Measurements from ENCODE around the gene DRAXIN. TPM values are rescaled to one million over a fixed set of nuclear protein-coding genes. Genes with fewer than 3 reads are reported as not detected.
A peak's percentile ranks its signal among the peaks of the same experiment; 100 is the strongest.

Gene DRAXIN
- total RNA-seq, 2 donors from 2014 or later = 0.04 to 0.46 TPM

- no peak for ATAC-seq
- no peak for DNase-seq (ENCODE audit: low spot score in 2 of 2)
- H3K27ac Mint-ChIP-seq = no peak overlapping the region
- no peaks in the 10 kb centered on the region for H3K9me3 Mint-ChIP-seq
- no peaks in the 10 kb centered on the region for H3K36me3 Mint-ChIP-seq
These were observed 16.2 kb upstream of the DRAXIN start for GRCh38 chr1:11675325-11675724.

GRCh38 chr1:11676386-11677103 is 15.0 kb upstream of the DRAXIN start:
- ATAC-seq (no peak), DNase-seq (ENCODE audit: low spot score in 2 of 2) (no peak)
- Mint-ChIP-seq H3K27ac (no peak overlapping the region), H3K36me3 (no peaks in the 10 kb centered on the region), H3K9me3 (no peaks in the 10 kb centered on the region)

DNA sequence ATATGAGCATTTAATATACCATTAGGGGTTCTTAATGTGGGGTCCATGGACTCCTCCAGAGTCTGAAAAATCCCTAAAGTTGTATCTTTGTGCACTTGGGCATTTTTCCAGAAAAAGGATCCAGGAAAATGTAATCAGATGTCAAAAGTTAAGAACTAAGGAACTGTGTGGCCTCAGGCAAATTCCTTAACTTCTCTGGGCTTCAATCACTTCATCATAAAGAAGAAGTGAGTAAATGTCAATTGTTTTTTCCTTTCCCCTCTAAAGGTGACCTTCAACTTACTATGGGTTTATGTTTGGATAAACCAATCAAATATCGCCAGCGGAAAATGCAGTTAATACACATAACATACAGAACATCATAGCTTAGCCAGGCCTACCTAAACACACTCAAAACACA is 13.1 kb upstream of the DRAXIN start:
- H3K36me3 Mint-ChIP-seq = no peaks in the 10 kb centered on the region
- ATAC-seq = no peak

DNA sequence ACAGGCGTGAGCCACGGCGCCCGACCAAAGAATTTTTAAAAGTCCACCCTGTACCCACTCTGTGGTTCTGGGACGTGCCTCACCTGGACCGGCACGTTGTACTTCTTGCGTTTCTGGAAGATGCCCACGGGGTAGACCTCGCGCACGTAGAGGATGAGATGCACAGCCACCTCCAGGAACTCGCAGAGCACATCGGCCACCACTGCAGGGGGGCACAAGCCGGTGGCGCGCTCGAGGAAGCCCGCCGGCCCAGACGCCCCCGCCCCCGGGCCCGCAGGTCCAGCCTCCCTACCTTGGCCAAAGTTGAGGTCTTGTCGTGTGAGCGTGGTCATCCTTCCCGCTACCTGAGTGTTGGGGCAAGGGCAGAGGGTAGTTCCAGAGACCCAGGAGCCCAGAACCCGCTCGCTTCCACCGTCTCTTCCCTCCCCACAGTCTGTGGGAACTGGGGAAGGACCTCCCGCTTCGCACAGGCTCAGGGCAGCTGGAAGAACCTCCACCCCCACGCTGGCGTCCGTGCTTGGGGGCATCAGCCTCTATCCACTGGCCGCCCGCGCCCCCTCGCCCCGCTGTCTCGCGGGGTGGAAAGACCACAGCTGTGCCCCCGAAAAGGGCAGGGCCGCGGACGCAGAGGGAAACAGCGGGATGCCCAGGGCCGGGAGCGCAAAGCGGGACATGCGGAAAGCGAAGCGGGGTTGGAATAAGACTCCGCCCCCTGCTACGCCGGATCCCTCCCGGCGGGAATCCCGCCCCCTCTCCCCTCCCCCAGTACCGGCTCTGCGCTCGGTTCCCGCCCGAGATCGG is 11.0 kb upstream of the DRAXIN start:
- Mint-ChIP-seq H3K27ac (peak overlapping the region in 1 of 2 donors; percentile 90), H3K36me3 (no peaks in the 10 kb centered on the region), H3K9me3 (no peaks in the 10 kb centered on the region)
- ATAC-seq (peak; percentile 10 to 18), DNase-seq (ENCODE audit: low spot score in 2 of 2) (peak in 1 of 2 donors; percentile 60)

More for the DNA sequence above, 13.1 kb upstream of the DRAXIN start:
- Mint-ChIP-seq H3K27ac (no peak overlapping the region), H3K9me3 (no peaks in the 10 kb centered on the region)
- DNase-seq (ENCODE audit: low spot score in 2 of 2) = no peak

- Mint-ChIP-seq H3K27ac (peak within 1 kb of the TSS; percentile 90 to 93), H3K9me3 (no peaks in the 10 kb centered on the region), H3K36me3 (no peaks in the 10 kb centered on the region)
- peak; percentile 90 to 93 for DNase-seq (ENCODE audit: low spot score in 2 of 2)
- peak; percentile 86 to 93 for ATAC-seq
These were observed 10.3 kb upstream of the DRAXIN start, which contains the start of gene MAD2L2 for GRCh38 chr1:11681071-11681771. TSS of gene MAD2L2 (minus strand) at chr1:11681148. CDS start at chr1:11680601, 547 bp downstream.

- DNase-seq (ENCODE audit: low spot score in 2 of 2) = no peak
- no peak overlapping the region for H3K27ac Mint-ChIP-seq
- ATAC-seq = no peak
- H3K36me3 Mint-ChIP-seq = no peaks in the 10 kb centered on the region
- H3K9me3 Mint-ChIP-seq = no peaks in the 10 kb centered on the region
These were observed 9.2 kb upstream of the DRAXIN start for GRCh38 chr1:11682287-11682771.

GRCh38 chr1:11682799-11683198 is 8.7 kb upstream of the DRAXIN start:
- no peaks in the 10 kb centered on the region for H3K9me3 Mint-ChIP-seq
- no peak for DNase-seq (ENCODE audit: low spot score in 2 of 2)
- no peak overlapping the region for H3K27ac Mint-ChIP-seq
- H3K36me3 Mint-ChIP-seq = no peaks in the 10 kb centered on the region
- no peak for ATAC-seq

DNA sequence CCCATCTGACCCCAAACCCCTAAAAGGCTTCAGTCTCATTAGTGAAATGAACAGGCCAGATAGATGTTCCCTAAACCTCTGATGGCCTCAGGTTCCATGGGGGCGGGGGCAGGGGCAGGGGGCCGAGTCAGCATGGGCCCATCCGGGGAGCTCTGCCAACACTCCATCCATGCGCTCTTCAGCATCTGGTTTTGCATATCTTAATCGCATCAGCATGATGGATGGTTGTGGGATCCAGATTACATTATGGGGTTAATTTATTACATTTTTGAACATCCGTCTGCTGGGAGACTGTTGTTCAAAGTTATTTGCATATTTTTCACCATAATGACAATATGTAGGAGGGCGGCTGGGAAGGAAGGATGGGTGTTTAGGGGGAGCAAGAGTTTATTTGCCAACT is 7.4 kb upstream of the DRAXIN start:
- Mint-ChIP-seq H3K9me3 (no peaks in the 10 kb centered on the region), H3K36me3 (no peaks in the 10 kb centered on the region), H3K27ac (no peak overlapping the region)
- DNase-seq (ENCODE audit: low spot score in 2 of 2) (no peak), ATAC-seq (no peak)

DNA sequence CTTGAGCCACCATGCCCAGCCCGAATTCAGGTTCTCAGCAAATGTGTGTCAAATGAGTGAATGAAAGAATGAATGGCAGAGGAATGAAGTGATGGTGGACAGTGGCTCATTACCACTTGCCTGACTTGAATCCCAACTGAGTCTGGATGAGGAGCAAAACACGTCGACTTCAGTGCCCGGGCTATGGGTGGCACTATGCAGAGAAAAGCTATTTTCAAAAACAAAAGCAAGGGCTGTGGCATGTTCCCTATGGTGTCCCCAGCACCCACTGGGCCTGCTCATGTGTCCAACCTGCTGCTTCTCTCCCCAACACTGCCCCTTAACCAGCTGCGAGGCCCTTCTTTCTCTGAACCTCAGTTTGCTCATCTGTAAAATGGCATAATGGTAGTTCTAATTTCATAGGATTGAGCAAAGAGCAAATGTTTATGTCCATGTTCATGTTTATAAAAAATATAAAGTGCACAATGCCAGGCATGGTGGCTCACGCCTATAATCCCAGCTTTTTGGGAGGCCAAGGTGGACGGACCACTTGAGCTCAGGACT is 6.2 kb upstream of the DRAXIN start:
- no peak for DNase-seq (ENCODE audit: low spot score in 2 of 2)
- Mint-ChIP-seq H3K9me3 (no peaks in the 10 kb centered on the region), H3K36me3 (peaks cover 0 to 4% of the 10 kb centered on the region in 2 donors)

DNA sequence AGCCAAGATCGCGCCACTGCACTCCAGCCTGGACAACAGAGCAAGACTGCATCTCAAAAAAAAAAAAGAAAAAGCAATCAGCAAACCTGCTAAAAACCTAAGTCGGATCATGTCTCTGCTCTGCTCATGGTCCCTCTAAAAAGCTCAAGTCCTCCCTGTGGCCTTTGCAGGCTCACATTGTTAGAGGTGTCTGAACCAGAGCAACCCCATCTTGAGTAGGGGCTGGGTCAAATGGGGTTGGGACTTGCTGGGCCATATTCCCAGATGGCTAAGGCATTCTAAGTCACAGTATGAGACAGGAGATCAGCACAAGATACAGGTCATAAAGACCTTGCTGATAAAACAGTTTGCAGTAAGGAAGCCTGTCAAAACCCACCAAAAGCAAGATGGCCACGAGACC is 3.0 kb upstream of the DRAXIN start:
- Mint-ChIP-seq H3K9me3 (no peaks in the 10 kb centered on the region), H3K27ac (no peak overlapping the region), H3K36me3 (peaks cover 0 to 9% of the 10 kb centered on the region in 2 donors)
- ATAC-seq (no peak), DNase-seq (ENCODE audit: low spot score in 2 of 2) (no peak)

More for the DNA sequence above, 6.2 kb upstream of the DRAXIN start:
- no peak overlapping the region for H3K27ac Mint-ChIP-seq
- ATAC-seq = no peak

DNA sequence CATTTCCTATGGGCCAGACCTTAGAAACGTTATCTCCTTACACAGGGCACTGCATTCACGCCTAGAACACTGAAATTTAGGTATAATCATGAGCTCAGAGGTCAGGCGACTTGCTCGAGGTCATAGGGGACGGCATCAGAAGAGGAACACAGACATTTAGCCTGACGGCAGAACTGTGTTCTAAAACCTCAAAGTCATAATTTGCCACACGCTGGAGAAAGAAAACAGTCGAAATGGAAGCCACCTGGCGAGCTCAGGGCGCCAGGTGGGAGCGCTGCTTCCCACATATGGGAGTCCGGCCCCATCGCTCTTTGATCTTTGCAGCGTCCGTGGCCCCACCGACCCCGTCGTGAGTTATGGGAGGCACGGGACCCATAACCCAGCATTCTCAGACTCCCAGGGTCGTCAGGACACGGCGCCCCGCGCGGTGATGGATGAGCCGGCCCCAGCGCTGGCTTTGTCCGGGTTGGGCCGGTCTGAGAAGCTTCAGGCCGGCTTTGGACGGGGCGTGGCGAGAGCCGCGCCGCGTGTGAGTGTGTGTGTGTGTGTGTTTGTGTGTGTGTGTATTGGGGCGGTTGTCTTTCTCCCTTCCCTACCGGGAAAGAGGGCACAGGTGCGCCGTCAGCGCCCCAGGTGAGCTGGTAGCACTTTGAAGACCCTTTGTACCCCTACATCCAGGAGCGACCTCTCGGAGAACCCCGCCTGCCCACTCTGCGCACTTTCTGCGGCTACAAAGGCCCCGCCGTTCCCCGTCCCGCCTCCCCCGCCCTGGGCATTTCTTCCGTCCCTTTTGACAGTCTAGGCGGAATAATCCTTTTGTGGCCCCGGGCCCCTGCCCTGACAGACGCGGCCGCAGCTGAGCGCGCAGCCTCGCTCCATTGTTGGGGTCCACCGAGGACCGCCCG is 861 bp upstream of the DRAXIN start:
- DNase-seq (ENCODE audit: low spot score in 2 of 2) (no peak), ATAC-seq (no peak)
- Mint-ChIP-seq H3K9me3 (no peaks in the 10 kb centered on the region), H3K27ac (no peak overlapping the region), H3K36me3 (peaks cover 0 to 9% of the 10 kb centered on the region in 2 donors)

DNA sequence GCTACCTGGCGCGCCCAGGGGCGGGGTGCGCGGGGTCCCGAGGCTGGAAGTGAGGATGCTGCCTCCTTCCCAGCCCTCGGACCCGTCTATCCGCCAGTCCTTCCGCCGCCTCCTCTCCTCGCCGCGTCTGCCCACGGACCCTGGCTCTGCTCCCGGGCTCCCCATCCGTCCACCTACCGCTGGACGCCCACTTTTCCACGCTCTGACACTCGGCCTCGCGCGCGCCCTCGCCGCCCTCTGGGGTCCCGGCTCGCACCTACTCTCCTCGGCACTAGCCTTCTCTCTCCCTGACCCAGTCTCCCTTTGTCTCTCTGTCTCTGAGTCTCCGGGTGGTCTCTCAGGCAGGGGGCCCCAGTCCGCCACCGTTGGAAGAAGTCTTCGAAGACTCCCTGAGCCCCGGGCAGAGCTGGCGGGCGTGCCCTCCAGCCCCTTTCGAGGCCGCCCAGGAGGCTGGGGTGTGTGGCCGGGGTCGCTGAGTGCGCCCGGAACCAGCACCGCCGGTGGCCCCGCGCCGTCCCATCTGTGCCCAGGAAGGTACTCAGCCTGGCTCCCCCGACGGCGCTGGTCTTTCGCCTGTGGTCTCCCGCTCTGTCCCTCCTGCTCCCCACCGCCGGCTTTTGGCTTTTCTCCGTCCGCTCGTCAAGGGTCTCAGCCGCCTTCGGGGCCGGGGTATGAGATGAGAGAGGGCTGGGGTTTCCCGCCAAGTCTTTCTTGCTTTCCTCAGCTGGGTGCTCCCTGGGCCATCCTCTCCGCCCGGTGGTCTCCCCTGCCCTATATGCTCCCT is 610 bp downstream of the DRAXIN start:
- ATAC-seq (no peak), DNase-seq (ENCODE audit: low spot score in 2 of 2) (no peak)
- H3K27ac Mint-ChIP-seq = no peak overlapping the region
- peaks cover 0 to 9% of the 10 kb centered on the region in 2 donors for H3K36me3 Mint-ChIP-seq
- no peaks in the 10 kb centered on the region for H3K9me3 Mint-ChIP-seq

- no peak overlapping the region for H3K27ac Mint-ChIP-seq
- peak; percentile 66 to 90 for ATAC-seq
- peaks cover 0 to 9% of the 10 kb centered on the region in 2 donors for H3K36me3 Mint-ChIP-seq
- no peaks in the 10 kb centered on the region for H3K9me3 Mint-ChIP-seq
- peak; percentile 28 to 71 for DNase-seq (ENCODE audit: low spot score in 2 of 2)
These were observed 1.6 kb downstream of the DRAXIN start for GRCh38 chr1:11693024-11693590.

GRCh38 chr1:11693917-11694316 is 2.4 kb downstream of the DRAXIN start:
- ATAC-seq (no peak), DNase-seq (ENCODE audit: low spot score in 2 of 2) (no peak)
- Mint-ChIP-seq H3K9me3 (no peaks in the 10 kb centered on the region), H3K27ac (no peak overlapping the region), H3K36me3 (peaks cover 0 to 9% of the 10 kb centered on the region in 2 donors)

DNA sequence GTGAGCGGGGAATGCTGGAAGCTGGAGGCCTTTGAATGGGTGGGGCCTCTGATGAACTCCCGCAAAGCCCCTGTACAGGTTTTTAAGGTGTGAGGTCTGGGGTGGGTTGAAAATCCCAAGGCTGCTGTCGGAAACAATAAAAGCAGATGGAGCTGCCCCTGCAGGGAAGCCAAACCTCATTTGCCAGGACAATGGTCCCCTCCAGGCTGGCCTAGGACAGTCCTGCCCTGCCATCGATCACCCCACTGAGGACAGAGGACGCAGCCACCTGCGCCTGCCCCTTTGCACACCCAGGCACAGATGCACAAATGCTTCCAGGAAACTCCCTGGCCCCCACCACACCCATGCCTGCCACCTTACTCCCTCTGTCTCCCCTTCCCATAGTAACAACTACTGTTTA is 4.4 kb downstream of the DRAXIN start:
- Mint-ChIP-seq H3K36me3 (no peaks in the 10 kb centered on the region), H3K9me3 (no peaks in the 10 kb centered on the region), H3K27ac (no peak overlapping the region)
- DNase-seq (ENCODE audit: low spot score in 2 of 2) = no peak
- ATAC-seq = no peak
